Hepatocyte (in vitro differentiated cells): ENCODE results near the gene SURF1.
"Not testable (repeated sequence)": the region's sequence is repeated elsewhere in the genome, so short reads cannot be mapped to it uniquely, and the experiment has no call there.

ENCODE experiments used
- CTCF ChIP-seq: fragments of 200-600 bp; sonication (generic); IDR thresholded peaks from 2 replicates; pipeline ENCODE4 v1.5.1; 2016; ENCODE audit warnings: antibody characterized with exemption, mild to moderate bottlenecking; ENCODE audit not compliant: poor library complexity
- EZH2 ChIP-seq: fragments of 200-600 bp; sonication (generic); IDR thresholded peaks from 2 replicates; pipeline ENCODE4 v1.6.1; 2016; ENCODE audit warnings: antibody characterized with exemption, mild to moderate bottlenecking, borderline replicate concordance
- EZH2phosphoT487 ChIP-seq: fragments of 200-600 bp; sonication (generic); IDR thresholded peaks from one replicate; pipeline ENCODE4 v1.6.1; 2018; ENCODE audit warnings: antibody characterized with exemption, mild to moderate bottlenecking, low read depth, moderate library complexity; ENCODE audit not compliant: unreplicated experiment, severe bottlenecking

DNA sequence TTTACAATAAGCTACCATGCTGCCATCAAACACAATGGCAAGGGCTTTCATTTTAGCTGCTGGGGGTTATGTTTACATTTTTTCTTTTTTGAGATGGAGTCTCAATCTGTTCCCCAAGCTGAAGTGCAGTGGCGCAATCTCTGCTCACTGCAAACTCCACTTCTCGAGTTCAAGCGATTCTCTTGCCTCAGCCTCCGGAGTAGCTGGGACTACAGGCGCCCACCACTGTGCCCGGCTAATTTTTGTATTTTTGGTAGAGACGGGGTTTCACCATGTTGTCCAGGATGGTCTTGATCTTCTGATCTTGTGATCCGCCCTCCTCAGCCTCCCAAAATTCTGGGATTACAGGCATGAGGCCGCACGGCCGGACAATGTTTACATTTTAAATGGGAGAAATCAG, 21.4 kb downstream of the SURF1 start:
- not testable (repeated sequence) for TF ChIP-seq CTCF, EZH2phosphoT487, EZH2
